Ramos (cell line): ENCODE results near the gene GFI1.

ENCODE experiments used
- in situ Hi-C: fragments of 300-500 bp; cut with MboI; formaldehyde crosslinking; loops from one replicate; pipeline ENCODE4 v1.14.3; 2022; ENCODE audit warnings: low sequenced_read_pairs; ENCODE audit not compliant: unreplicated experiment

The GFI1 gene

DNA sequence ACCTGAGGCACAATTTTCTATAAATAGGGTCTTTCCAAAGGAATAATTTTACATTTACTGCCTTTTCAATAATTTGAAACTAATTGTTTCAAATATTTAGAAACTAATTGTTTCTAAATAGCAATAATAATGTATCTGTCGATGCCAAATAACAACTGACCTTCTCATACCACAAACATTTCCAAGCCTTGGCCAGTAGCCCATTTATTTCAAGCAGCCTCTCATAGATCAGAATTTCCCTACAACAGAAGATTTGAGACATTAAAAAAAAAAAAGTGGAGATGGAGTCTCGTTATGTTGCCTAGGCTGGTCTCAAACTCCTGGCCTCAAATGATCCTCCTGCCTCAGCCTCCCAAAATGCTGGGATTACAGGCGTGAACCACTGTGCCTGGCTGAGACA is 2.1 kb upstream of the GFI1 start:
- in situ Hi-C loops = no loop called here

DNA sequence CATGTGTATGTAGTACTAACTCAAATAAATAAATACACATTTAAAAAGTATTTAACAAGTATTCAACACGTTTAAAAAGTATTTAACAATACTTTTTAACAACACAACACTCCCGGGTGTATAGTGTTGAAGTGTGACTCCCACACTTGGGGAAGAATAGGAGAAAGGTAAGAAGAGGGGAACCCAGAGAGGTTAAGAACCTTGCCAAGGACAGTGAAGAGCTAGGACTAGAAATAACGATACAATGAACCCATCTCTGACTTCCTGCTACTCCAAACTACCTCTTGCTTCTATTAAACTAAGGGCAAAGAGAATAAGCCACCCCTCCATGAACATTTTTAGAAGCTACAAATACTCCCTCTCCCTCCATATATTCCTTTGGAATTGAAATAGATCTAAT is 1.7 kb upstream of the GFI1 start:
- in situ Hi-C loops = no loop called here

DNA sequence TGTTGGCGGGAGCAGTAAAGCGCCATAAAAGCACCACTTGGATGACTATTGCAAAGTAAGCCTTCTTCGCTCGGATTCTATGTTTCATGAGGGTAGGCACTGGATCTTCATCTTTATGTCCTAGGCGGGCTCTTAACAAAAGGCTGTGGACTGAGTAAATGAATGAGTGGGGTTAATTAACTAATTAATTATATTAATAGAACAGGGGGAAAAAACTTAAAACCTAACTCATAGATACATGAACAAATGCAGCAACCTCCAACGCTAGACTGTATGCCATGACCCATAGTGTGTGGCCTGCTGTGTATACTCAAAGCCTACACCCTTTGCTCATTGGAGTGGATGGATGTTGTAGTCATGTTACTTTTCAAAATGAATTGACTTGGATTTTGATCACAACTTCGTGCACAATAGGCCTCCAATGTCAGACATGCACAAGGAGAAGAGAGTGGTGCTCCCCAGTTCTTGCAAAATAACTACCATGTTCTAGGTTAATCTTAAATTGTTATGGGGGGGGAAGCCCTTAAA is 417 bp upstream of the GFI1 start:
- in situ Hi-C loops = no loop called here

DNA sequence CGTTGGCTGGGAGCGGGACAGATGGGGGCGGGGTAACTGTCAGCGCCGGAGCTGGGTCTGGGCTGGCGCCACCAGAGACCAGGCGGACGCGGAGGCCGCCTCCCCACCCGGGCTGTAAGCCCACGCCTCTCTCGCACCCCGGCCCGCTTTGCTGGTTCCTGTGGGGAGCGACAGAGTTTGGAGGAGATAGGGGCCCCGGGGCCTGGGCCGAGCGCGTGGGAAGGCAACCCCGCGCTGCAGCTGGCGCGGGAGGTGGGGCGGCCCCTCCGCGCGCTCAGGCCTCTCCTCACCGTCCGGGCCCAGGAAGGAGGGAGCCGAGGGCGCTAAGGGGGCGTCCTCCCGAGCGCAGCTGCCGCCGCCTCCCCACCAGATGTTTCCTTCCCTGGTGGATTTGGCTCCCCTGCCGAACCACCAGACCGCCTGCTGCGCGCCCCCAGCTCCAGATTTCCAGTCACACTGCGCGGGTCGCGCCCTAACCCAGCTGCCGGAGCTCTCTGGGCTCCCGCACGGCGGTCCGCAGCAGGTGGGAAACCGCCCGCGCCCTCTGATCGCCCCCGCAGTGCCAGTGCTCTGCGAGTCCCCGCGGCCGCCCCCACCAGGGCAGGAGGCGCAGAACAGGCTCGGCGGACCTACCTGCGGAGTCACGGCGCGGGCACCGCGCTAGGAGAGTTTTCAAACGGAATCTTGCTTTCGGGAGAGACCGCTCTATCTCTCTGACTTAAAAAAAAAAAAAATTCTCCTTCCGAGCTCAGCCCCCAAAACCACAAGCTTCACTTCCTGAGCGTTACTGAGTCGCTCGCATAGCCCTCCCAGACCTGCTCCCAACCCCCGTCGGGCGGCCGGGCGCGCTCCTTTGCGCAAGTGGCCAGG is 1.1 kb downstream of the GFI1 start:
- in situ Hi-C loops = no loop called here

DNA sequence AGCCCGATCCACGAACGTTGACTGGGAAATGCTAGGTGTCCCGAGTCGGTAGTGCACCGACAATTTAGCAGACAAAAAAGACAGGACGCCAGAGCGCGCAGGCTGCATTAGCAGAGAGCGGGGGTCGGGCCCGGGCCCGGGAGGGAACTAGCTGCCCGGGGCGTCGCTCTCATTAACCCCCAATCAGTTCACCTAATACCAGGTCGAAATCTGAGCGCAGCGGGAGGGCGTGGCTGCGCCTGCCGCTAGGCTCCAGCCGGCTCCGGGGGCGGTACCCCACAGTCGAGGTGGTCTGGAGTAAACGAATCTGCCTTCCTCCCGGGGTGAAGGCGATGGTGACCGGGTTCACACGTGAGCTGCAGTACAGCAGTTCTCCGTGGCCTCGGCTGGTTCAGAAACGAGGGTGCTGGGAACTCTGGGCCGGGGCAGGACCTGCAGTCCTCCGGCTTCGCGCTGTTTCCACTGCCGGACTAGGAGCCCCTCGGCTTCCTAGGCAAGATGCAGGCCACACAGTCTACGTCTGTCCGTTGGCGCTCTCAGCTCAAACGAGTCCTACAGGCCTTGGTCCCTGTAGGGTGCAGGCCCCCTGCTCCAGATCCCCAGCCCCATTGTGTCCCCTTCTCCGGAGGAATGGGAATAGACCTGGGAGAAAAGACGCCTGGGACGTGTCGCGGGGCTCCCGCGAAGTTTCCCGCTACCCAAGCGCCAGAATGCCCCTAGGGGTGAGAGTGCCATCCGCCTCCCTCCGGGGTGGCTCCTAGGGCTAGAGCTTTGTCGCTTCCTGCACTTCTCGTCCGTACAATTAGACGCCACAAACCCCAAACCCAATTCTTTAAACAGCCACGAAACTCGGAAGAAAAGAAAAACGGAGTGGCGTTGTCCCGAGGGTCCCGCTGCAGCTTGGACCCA is 2.0 kb downstream of the GFI1 start:
- in situ Hi-C loops = no loop called here

DNA sequence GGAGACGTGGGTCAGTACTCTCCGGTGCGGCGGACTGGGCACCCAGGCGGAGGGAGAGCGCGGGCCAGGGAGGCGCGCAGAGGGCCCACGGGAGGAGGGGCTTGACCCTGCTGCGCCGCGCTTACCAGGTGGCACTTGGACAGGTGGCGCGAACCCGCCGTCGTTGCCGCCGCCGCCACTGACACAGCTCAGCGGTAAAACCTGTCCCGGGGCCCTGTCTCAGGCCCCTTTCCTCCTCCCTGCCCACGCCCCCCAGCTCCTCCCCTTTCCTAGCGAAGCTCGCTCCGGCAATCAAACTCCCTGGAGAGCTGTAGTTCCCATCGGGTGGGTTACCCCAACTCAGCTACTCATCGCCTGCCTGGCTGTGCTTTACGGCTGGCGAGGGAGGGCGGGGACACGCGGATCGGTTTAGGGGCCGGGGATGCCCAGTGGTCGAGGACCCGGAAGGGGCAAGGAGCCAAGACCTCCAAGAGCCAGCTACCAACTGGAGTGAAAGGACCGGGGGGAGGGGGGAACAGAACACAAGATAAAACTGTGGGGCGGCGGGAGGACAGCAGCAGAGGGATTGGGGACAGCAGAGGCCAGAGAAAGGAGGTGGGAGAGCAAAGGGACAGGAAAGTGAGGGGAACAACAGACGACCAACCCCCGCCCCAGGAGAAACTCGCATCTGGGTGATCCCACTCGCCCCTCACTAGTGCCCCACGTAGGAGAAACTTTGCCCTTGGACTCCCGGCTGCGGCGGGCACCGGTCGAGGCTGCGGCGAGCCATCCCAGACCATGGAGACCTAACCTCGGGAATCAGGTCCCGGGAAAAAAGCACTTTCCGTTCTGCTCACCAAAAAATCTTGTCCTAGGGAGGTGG is 2.9 kb downstream of the GFI1 start:
- in situ Hi-C loops = no loop called here

DNA sequence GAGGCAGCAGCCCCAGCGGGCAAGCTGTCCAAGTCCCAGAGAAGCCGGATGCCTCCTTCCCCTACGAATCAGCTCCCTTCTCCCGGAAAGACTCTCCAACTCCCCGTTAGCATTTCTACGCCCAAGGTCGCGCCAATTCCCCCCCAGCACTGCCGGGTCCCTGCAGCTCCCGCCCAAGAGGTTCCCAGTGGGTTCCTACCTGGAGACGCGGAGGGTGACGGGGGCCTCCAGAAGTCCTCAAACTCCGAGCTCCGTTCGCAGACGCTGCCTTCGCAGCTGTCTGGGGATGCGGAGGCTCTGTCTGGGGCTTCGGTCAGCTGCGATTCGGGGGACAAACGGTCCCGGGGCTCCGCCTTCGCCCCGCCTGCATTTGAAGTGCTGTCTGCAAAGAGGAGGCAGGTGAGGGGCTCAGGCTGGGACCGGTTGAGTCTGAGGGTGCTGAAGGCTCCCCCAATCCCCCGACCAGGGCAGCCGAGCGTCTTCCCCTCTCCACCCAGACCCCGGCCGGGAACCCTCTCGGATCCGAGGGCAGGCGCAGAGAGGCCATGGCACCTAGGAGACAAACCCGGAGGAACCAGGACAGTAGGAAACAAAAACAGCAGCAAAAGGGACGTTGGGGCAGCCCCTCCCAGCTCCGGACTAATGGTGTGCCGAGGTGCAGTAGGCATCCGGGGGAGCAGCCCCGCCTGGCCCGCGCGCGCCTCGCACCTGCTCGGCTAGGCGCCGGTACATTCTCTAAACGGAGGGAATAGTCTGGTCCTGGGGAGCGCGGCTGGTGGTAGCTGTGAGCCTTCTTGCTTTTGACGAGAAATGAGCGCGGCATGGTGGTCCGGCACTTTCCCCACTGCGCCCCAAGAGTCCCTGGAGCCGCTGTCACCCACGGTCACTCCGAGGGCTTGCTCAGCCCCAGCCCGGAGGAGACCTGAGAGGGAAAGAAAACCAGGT is 3.8 kb downstream of the GFI1 start:
- in situ Hi-C loops = no loop called here

DNA sequence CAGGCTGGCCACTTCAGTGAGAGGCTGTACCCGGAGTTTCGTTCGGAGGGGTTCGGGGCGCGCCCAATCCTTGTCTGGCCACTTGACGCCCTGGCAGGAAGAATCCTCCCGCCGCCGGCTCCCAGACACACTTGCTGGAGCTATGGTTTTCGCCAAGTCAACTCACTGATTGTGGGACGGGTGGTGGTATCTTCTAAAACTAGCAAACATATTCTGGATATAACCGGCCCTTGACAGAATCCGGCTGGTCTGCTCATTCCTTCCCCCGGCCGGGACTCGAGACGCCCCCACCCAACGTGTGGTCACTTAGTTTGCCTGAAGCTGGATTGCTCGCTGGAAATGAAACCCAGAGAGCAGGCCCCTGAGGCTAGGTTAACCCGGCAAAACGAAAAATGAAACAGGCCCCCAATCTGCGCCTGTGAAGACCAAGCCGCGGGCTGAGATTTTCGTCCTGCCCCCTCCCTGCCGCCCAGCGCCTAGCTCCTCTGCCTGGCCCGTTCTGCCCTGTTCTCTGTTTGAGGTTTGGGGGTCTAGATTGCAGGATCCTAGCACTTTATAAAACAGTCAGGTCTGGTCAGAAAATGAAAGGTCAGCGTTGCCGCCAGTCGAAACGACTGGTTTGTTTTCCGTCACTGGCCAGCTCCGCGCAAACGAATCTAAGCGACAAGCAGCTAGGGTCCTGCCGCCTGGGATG is 4.6 kb downstream of the GFI1 start:
- in situ Hi-C loops = no loop called here

DNA sequence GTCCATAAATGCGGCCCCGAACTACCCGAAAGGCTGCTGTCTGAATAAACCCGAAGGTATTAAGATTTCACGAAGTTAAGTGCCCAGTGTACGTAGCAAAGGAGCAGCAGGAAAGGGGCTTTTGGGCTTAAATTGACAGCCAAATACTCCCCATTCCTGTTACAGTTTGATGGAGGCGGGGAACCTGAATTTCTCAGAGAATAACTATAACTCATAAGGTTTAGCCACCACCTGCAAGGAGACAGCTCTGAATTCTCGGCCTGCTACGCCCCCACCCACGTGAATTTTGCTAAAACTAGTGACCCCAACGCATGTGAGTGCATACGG is 5.2 kb downstream of the GFI1 start:
- in situ Hi-C loops = no loop called here

DNA sequence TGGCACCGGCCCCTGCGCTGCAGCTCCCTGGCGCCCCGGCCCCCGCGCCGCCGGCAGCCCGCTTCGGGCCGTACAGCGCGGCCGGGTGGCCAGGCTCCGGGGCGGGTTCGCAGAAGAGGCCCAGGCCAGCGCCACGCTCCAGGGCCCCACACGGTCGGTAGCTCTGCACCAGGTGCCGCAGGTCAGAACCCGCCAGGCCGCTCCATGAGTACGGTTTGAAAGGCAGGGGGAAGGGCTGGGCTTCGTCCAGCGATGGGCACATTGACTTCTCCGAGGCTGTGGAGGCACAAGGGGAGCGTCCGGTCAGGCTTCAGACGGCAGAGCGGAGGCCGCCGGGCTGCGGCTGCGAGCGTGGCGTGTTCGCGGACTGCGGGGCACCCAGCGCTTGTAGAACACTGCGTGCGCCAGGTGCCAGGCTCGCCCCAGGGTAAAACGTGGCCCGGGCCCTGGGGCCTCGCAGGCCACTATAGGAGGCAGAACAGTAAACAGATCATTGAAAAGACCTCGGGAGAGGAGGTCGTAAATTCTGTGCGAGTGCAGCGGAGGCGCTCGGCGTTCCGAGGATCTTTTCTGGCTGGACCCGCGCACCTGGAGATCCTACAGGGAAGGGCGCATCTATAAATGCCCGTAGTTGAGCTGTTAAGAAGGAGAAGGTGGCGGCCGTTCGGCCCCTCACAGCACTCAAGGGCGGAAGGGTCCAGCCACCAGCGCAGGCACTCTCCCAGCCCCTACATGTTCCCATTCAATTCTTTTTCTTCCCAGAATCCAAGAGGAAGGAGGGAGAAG is 5.7 kb downstream of the GFI1 start:
- in situ Hi-C loops = no loop called here

DNA sequence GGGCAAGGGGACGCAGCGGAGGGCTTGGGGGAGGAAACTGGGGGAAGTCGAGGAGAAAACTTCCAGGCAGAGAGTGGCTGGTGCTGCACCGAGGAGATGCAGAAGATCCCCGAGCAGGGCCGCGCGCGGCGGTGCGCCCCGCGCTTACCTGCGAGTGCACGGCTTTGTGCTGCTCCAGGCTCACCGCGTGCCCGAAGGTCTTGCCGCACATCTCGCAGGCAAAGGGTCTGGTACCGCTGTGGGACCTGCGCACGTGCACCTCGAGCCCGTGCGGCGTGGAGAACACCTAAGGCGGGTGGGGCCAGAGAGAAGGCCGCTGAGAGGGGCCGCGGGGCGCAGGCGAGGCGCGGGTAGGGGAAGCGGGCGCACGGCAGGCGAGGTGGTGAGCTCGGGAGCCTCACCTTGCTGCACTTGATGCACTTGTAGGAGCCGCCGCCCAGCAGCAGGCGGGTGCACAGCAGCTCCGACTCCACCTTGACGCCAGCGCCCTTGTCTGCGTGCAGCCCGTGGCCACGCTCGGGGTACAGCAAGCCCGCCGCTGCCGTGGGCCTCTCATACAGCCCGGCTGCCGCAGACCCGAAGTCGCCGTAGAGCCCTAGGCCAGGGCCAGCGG is 6.4 kb downstream of the GFI1 start:
- in situ Hi-C loops = no loop called here

DNA sequence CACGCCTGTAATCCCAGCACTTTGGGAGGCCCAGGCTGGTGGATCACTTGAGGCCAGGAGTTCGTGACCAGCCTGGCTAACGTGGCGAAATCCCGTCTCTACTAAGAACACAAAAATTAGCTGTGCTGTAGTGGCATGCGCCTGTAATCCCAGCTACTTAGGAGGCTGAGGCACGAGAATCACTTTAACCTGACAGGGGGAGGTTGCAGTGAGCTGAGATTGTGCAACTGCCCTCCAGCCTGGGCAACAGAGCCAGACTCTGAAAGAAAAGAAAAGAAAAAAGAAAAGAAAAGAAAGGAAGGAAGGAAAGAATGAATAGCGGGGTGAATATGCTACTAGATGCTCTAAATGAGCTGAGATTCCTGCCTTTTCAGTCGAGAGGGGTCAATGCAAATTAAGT is 7.1 kb downstream of the GFI1 start:
- in situ Hi-C loops = no loop called here

DNA sequence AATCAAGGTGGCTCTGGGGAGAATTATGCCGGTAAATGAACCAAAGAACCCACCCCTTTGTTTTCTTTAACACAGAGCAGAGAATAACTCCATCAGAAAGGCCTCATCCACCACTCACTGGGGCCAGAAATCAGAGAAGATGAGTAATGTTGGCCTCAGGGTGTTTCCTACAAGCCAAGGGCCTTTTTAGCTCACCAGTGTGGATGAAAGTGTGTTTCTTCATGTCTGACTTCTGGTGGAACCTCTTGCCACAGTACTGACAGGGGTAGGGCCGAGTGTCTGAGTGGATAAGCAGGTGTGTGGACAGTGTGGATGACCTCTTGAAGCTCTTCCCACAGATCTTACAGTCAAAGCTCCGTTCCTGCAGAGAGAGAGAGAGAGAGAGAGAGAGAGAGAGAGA is 8.3 kb downstream of the GFI1 start:
- in situ Hi-C loops = no loop called here

DNA sequence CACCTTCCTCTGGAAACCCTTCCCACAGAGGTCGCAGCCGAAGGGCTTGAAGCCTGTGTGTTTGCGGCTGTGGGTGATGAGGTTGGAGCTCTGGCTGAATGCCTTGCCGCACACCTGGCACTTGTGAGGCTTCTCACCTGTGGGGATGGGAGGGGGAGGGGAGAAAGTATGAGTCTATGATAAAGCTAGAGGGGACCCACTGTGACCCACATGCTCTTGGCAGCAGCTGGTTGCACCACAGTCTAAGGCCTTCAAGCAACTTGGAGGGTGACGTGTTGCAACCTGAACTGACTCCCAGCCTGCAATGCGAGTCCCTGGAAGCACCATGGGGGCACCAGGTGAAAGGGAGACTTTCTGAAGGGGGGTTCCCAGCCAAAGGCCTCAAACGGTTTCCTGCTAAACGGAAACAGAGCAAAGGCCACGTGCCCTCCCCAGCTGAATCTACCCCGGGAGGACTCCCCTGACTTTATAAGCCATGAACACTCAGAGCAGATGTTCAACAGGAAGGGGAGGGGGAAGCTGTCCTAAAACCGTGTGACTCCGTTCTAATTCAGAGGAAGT is 10.6 kb downstream of the GFI1 start:
- in situ Hi-C loops = no loop called here

DNA sequence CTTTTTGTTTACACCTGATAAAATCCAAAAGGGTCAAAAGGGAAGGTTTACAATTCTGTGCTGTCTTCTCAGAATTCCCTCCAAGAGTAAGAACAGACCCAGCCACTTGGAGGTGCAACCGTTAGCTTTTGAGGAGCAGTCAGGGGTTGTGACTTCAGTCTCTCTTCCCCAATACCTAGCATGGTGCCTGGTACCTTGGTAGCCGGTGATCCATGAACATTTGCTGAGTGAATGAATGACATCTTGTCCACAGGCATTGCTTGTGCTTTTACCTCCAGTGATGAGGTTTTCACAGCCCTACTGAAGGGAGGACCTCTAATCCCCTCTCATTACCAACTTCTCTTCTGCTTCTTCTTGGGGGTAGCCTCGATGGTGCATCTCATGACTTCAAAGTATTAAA is 11.7 kb downstream of the GFI1 start:
- in situ Hi-C loops = no loop called here

DNA sequence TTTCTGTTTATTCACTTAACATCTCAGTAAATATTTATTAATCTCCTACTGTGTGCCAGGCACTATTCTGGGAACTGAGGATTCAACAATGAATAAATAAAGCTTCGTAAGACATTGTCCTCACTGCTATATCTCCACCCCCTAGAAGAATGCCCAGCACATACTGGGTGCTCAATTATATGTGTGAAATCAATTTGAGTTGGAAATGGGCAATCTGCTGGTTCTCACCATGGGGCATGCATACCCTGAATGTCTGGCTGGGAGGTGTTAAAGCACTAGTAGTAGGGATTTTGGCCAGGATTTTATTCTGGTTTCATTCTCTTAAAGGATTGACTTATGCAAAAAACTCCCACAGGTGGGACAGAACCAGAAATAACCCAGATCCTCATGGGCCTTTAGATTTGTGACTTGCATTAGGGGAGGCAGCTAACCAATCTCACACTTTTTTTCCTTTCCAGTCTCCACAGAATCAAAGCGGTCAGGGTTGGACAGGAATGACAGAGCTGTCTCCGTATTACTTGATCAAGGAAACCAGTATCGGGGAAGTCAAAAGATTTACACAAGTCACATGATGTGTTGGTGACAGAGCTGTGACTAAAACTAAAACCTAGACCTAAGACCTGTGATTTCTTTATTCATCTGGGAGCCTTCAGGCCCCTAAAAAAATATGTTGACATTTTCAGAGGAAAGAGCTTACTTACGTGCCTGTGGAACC is 12.8 kb downstream of the GFI1 start:
- in situ Hi-C loops = no loop called here

DNA sequence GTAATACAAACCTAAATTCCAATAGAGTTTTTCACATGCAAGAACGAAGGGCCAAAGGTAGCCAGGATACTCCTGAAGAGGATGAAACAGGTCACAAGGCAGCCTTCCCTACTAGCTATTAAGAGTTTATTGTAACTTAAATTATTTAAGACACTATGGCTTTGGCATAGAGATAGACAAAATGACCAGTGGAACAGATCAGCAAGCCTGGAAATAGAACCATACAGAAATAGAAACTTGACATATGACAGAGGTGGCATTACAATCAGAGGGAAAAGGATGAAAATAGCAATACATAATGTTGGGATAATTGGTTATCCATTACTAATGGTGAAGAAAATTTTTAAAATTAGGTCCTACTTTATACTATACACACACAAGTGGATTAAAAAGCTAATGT is 16.5 kb downstream of the GFI1 start:
- in situ Hi-C loops = no loop called here
